HG02798 (cell line): ENCODE results near the gene FSHR.

Experiments
- ATAC-seq: cut with Tn5 transposase; IDR thresholded peaks from one replicate; pipeline ENCODE4 v1.9.1; 2021; ENCODE audit warnings: mild to moderate bottlenecking; ENCODE audit not compliant: unreplicated experiment, poor library complexity

FSHR gene

DNA sequence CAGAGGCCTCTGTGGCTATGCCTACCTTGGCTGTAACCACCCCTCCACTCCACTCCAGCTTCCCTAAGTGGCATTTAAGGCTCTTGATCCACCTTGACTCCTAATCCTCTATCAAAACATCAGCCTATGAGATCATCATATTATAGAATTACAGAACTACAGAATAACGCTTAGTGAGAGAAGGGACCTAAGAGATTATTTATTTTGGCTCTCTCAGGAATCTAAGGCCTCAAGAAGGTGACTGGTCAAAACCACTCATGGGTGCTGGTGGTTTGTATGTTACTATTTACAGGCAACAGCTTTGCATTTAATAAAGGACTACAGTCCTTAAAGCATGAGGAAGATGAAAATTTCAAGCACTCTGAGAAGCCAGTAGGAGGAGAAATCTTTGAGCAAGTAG lies 118.8 kb downstream of the FSHR start:
- ATAC-seq, result no peak

DNA sequence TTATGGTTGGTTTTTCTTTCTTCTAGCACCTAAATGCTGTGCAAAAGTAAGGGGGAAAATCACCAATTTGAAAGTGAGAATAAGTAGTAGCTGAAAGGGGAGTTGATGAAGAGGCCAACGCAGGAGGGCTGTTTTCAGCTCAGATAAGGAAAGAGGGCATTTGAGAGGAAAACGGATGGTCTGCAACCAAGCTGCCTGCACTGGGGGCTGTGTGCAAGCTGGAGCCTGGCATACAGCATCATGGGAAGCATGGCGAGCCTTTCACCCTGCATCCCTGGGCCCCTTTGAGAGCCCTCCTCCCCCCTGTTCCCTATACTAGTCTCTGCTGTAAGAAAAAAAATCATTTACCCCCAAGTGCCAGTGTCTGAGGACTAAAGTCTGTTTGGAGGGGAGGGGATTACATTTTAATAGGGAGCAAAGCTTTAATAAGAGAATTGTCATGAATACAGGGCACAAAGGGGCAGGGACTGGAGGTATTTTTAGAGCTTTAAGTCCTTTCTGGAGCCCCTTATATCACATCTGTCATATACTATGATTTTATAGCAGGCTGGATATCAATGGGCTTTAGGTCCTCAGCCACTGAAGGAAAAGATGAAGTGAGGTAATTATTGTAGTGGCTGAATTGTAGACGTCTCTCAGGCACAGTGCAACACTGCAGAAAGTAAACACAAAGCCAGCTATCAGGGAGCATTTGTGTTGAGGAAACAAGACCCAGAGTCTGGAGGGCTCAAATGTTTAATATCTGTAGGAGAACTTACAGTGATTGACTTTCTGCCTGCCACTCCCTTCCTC lies 120.7 kb downstream of the FSHR start:
- ATAC-seq, result no peak

DNA sequence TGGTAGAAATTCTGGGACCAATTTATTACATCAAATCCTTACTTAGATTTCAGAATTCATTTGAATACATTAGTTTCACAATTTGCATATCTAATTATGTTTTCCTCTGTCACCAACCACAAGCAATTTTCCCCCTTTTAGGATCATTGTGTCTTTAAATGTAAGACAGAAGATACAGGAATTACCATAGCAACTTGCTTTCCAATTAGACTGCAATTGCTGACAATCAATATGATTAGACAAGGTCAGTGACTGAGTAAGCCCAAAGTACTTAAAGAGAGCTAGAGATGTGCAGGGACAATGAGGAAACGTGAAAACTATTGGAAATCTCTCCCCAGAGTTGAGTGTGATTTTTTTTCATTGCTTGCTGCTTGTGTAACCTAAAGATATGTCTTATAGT lies 121.4 kb downstream of the FSHR start:
- ATAC-seq, result no peak

DNA sequence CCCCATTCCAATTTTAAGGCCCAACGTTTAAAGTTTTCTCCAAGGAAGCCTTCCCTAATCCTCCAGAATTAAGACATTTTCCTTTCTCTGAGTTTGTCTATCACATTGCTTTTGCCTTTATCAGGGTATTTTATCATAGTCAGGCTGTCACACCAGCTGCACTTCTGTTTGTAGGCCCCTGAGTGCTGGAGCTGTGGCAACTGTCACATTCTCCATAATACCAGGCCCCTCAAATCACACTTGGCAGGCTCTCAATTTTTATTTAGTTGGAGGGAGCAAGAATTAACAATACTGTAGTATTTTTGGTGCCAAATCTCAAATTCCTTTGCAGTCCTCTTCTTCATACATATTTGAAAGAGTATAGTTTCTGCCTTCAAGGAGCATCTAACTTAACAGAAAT lies 122.2 kb downstream of the FSHR start:
- no peak for ATAC-seq

DNA sequence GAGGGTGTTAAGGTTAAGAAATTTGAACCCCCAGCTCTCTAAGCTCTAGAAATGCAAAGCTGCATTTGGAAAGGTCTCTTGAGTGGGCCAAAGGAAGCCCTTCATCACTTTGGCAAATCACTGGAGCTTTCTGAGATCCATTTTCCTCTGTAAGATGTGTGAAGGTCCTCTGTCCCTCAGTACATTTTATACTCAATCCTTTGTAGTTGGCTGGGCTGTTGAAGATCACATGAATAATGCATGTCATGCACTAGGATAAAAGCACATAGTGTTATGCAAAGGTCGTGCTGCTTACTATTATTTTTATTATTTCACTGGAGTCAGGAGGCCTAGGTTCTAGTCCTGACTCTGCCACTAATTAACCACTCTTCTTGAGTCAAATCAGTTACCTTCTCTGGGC lies 124.9 kb downstream of the FSHR start:
- no peak for ATAC-seq

DNA sequence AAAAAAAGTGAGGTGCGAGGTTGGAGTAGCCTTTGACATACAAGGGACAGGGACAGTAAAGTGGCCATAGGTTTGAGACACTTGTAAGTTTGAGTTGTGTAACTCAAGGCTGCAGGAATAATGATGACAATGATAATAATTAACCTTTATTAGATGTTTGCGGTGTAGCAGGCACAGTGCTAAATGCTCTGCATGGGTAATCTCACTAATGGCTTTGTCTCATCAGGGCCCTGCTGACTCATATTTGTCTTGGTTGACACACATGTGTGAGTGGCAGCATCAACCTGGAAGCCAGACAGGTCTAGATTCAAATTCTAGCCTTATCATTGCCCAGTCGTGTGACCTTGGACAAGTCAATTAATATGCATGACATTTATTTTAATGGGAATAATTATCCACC lies 126.2 kb downstream of the FSHR start:
- ATAC-seq, result peak; percentile 75

DNA sequence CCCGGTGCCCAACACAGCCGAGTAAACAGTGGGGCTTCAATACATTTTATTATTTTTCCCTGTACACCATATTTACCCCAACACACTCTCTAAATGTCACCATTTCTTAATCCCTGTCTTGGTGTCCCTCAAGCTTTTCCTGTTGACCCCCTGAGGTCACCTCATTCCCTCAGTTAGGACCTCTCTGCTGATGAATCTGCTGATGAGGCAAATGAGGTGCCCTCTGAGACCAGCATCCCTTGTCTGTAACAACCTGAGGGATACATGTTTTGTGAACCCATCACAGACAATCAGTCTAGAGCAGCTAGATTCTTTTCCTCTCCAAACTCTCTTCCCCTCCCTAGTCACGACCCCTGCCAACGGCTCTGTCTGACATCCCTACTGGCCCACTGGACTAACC lies 127.6 kb downstream of the FSHR start:
- no peak for ATAC-seq

DNA sequence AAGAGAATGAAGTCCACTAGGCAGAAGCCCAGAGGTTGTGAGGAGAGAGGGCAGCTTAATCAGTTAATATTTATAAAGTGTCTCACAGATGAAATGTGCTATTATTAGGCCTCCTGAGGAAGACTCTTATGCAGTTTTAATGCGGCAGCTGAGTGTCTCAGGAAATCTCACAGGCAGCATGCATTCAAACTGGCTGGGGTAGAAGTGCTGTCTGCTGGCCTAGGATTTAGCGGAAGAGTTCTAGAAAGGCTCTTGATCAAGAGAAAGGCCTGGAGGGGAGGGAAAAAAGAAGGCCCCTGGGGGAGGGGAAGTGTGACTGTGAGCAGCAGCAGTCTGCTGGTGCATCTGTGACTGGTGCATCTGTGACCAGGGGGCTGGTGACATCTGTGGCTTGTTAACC lies 133.0 kb downstream of the FSHR start:
- no peak for ATAC-seq

DNA sequence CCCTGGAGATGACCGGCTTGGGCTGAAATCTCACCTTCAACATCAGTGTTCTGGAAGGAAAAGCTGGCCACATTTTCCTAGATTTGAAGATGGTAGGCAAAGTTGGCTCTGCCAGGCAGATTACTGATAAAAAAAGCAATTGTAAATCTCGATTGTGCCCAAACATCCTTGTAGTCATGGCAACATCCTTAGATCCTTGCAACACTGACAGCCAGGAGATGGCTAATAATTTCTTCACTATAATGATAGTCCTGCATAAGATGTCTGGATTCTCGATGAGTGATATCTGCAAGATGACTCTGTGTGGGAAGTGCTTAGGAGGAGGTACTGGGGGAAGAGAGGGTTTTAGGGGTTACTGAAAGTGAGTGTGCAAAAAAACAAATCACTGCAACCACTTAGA lies 149.1 kb downstream of the FSHR start:
- ATAC-seq, result no peak

DNA sequence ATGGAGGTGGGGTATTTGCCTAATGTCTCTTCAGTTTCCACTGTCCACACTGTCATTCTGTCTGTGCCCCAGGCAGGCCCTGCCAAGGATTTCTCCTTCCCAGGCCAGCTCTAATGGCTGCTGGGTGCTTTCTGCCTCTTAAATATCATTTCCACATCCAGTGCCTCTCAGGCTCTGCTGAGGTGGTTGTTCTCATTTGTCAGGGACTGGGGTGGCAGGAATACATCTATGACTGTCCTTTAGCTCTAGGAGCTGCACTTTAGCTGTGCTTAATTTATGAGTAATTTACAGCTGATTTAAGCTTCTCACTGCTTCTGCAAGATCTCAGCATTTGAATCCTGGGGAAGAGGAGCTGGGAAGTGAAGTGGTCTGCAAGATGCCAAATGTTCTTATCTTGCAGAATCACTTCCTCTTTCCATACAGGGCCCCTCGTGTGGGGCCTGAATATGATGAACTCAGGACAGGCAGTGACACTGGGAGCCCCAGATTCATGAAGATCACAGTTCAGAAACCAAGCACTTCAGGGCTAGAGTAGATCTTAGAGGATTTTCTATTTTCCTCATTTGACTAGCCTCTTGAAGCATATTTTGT lies 150.2 kb downstream of the FSHR start:
- peak; percentile 66 for ATAC-seq

DNA sequence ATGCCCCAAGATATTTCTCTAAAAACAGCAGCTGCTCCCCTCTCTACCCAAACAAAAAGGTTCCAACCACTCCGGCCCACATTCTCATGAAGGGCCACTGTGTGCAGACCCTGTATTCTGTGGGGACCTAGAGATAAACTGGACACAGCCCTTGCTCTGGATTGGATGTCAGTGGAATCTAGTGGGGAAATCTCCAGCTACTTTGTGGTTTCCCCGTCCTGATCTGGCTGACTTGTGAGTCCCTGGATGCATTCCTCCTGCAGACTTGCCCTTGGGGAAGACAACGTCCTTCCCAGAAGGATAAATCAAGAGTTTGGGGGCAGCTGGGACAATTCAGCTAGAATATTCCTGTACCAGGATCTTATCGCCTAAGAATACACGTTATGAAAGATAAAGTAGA lies 151.1 kb downstream of the FSHR start:
- ATAC-seq, result no peak

DNA sequence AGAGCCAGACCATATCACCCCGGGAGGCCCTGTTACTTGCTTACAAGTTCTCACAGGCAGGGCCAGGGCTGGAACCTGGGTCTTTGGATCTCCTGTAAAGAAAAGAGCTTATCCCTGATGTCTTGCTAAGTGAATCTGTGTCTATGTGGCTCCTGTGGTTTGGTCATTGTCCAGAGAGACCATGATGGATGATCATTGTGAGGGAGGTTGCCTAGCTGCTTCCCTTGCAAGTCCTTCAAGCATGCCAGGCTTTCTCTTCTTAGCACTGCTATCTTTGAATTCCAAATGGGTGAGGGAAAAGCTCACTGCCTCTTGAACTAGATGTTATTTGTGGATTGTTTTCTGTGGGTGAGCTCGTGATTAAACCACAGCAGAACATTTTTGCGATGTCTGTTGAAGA lies 151.6 kb downstream of the FSHR start:
- no peak for ATAC-seq

DNA sequence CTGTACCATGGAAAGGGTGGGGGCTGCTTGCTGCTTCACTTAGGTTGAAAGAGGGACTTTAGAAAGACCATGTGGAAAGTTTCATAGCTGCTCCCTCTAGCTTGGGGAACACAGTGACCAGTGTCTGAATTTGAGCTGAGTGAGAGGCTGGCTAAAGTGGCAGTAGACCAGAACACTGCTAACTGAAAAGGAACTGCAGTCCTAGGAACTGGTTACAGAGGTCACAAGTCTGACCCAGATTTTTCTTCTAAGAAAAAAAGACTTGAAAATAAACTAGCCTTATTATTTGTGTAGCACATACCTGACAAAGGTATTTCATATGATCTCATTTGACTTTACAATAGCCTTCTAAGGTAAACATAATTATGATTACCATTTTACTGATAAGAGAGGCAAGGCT lies 153.6 kb downstream of the FSHR start:
- no peak for ATAC-seq

DNA sequence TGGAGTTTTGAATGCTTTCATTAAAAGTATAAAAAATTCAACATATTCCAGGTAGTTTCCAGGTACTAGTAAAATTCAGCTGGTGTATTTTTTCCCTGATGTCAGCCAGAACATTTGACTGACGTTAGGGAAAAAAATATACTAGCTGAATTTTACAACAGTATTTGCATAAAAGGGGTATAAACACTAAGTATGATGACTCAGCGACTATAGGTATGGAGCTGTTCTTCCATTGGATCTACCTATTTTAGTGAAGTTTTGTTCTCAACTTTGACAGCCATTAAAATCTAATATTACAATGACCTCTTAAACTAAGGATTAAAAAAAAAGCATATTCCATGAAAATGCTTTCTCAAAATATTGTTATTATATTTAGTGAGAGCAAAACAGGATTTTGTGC lies 155.9 kb downstream of the FSHR start:
- no peak for ATAC-seq

DNA sequence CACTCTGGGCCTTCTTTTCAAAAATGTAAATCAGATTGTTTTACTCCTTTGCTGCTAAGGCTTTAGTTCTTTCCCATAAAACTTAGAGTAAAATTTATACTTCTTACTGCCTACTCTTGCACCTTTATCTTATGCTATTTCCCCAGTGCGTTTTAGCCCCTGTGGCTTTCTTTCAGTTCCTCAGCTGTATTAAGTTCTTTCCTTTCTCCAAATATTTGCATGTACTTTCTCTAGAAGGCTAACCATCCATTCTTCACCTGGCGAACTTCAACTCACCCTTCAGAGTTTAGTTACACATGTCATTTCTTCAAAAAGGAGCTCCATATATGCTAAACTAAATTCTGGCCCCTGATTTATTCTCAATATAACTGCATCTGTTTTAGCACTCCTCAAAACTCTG lies 160.7 kb downstream of the FSHR start:
- ATAC-seq, result peak; percentile 47

DNA sequence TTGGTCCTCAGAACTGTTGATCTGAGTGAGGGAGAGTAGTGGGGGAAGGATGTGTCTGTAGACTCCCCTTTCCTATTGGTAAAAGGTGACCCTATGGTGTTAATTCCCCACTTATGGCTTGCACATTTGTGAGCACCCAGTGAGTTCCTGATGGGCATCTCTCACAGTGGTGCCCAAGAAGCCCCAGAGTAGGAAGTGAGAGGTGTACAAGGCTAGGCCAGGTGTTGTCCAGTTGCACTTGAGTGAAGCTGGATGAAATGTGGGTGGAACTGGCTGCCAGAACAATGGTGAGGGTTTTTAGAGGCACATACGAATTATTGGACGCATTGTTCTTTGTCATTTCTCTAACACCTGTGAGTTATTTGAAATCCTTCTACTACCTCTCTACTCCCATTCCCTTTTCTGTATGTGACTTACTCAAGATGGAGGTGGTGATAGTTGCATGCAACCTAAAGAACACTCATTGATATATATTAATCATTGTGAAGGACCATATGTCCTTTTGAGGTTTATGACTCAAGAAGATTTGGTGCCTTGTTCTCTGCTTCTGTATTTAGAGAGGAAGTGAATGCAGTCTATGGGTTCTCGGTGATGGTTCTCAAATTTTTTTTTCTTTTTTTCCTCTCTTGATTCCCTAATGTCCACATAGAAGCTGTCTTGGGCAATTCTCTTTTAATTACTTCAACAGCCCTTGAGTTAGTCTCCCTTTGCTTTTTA lies 162.7 kb downstream of the FSHR start:
- ATAC-seq, result peak; percentile 48

DNA sequence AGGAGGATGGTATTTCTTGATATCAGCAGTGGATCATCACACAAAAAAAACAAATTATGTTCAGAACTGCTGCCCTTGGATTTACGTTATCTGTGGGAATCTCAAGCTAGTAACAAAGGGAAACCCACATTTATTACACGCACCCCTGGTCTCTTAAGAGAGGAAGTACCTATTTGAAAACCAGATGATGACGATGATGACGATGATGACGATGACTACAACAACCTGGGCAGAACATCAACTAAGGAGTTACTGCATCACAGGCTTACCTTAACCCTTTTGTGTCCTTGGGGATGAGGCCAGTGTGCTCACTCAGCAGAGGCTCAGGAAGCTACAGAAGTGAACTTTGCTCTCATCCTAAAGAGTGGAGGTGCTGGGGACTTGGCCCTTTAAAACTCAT lies 169.4 kb downstream of the FSHR start:
- ATAC-seq, result peak; percentile 26

DNA sequence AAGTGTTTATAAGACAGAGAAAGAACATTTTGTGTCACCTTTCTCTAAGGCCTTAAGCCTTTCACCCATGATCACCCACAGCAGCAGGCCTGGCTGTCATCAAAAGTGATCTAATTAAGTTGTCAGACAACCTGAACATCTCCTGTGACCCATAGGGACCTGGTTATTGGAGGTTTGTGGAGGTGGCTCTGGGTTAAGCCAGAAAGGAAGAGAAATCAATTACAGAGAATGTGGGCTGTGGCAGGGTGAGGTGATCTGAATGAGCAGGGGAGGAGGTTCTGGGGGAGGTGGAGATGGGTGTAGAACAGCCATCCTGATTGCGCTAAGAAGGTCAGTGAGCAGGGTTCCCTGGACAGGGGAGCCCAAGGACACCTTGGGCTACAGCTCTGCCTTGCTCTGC lies 170.8 kb downstream of the FSHR start:
- ATAC-seq, result no peak

DNA sequence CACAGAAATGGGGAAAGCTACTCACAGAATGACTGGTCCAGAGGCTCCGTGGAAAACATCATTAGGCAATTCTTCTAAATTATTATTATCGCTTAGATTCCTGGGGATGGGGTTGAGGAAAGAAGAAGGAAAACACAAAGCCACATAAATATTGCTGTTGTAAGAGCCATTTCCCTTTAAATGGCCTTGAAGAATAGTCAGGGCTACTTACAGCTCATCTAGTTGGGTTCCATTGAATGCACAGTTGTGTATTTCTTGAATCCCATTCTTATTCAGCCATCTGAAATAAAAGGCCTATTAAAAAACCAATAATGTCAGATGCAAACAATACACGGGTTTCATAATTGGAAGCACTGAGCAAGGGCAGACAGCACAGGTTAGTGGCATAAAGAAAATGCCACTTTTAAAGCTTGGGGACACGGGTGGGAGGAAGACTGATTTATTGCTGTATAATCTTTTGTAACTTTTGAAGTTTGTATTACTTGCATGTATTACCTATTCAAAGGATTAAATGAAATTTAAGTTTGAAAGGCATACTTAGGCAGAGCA lies 171.4 kb downstream of the FSHR start:
- ATAC-seq, result no peak

DNA sequence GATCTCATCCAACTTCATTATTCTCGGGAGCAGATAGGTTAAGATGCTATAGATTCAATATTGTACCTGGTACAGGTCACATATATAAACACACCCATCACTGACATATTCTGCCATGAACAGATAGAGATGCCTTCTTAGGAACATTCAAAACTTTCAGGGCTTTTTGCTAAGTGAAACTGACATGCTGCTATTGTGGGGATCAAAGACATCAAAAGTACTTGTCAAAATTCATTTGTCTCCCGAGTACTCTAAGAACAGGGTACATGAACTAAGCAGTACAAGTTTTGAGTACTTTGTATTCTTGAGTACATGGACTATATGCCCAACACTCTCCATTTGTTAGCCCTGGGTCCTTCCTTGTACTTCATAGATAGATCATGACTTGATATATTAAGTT lies 173.5 kb downstream of the FSHR start:
- ATAC-seq, result no peak

DNA sequence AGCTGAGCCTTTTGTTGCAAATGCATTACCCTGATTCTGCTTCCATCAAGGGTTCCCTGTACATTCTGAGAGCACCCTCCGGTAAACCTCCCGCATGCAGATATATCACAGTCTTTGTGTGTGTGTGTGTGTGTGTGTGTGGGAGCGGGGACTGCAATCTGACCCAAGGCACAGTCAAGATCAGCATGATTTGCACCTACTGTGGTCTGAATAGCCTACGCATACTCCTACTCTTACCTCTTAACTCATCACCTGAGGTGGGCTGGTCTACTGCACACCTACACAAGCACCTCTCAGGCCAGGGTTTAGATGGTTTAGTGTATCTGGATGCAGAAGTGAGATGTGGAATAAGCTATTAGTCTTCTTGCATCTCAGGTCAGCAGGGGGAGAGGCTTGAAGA lies 174.6 kb downstream of the FSHR start:
- no peak for ATAC-seq
